K562 (cell line): ENCODE data around the gene SOX8. TPM values are rescaled to one million over a fixed set of nuclear protein-coding genes. Genes with fewer than 3 reads are reported as not detected.

Experiments
- ATAC-seq: fragments of 200-7000 bp; cut with Tn5 transposase; 3 replicates; pipeline ENCODE4 v1.9.1; 2020; ENCODE audit warnings: moderate library complexity
- BruUV-seq: library from RNA; stranded (reverse); fragments of 400-500 nt; replicated peaks from 2 replicates; lab custom pipeline; 2021; lab: Mats Ljungman, UMichigan
- CTCF ChIA-PET: fragments of 300-600 bp; formaldehyde crosslinking; extraction: SDS; loops from one replicate; lab custom pipeline; 2021; ENCODE audit warnings: low intra/inter-chr PET ratio; lab: Yijun Ruan, JAX
- POLR2A ChIA-PET: fragments of 300-600, 350-650 bp; sonication (Branson Sonifier 250); formaldehyde crosslinking; extraction: SDS; loops from one replicate; lab custom pipeline; 2021; ENCODE audit warnings: antibody characterized with exemption, inconsistent platforms; lab: Yijun Ruan, JAX
- DNase-seq, 4 experiments: peaks; one replicate each; pipeline versions ENCODE4 v3.0.0 to v3.0.0-alpha.2; 2011 to 2018; ENCODE audit warnings: low spot score in 3 of 4, mixed read lengths in 3 of 4; ENCODE audit errors: extremely low read depth in 1 of 4
- FAIRE-seq: peaks from 2 replicates; lab custom pipeline; 2011; peaks lifted over from hg19 to GRCh38; lab: Jason Lieb, UNC
- H2AFZ ChIP-seq: 2 replicates; pipeline ENCODE4 v1.6.0; 2011; ENCODE audit warnings: low read depth, low read length, control low read depth, inconsistent platforms
- H3K27ac ChIP-seq: fragments of 200-600 bp; 3 replicates; pipeline ENCODE4 v1.8.0; 2011; ENCODE audit warnings: low read depth, mild to moderate bottlenecking, control low read depth, inconsistent platforms, low read length, moderate library complexity, mixed read lengths; ENCODE audit errors: extremely low read depth
- H3K27me3 ChIP-seq, 2 experiments: fragments of 300-600 bp in 1 of 2; 2 replicates in 1 of 2; 3 replicates in 1 of 2; pipeline versions ENCODE4 v1.6.0 to v1.8.0; 2011; ENCODE audit warnings: inconsistent platforms in 2 of 2, low read length in 2 of 2, mild to moderate bottlenecking in 1 of 2, mixed read lengths in 1 of 2, moderate library complexity in 1 of 2; ENCODE audit not compliant: control insufficient read depth in 2 of 2, insufficient read depth in 2 of 2
- H3K36me3 ChIP-seq: fragments of 300-600 bp; 3 replicates; pipeline ENCODE4 v1.8.0; 2011; ENCODE audit warnings: mild to moderate bottlenecking, low read length, inconsistent platforms; ENCODE audit not compliant: control insufficient read depth, insufficient read depth
- H3K4me1 ChIP-seq, 2 experiments: fragments of 200-600 bp in 1 of 2; replicated peaks in 1 of 2; 2 replicates in 1 of 2; 3 replicates in 1 of 2; pipeline versions ENCODE4 v1.5.1 to v1.8.0; 2011; ENCODE audit warnings: inconsistent platforms in 2 of 2, low read length in 2 of 2, mild to moderate bottlenecking in 1 of 2, mixed read lengths in 1 of 2, moderate library complexity in 1 of 2; ENCODE audit not compliant: control insufficient read depth in 2 of 2, insufficient read depth in 2 of 2
- H3K4me2 ChIP-seq: 2 replicates; pipeline ENCODE4 v1.6.1; 2011; ENCODE audit warnings: low read length, control low read depth, inconsistent platforms, mixed read lengths; ENCODE audit not compliant: insufficient read depth
- H3K4me3 ChIP-seq: fragments of 200-600 bp; sonication (generic), shearing (Covaris generic); 2 replicates; pipeline ENCODE4 v1.5.1; 2016; ENCODE audit warnings: control low read depth, inconsistent platforms
- H3K79me2 ChIP-seq: fragments of 200-600 bp; 3 replicates; pipeline ENCODE4 v1.8.0; 2011; ENCODE audit warnings: low read length, inconsistent platforms; ENCODE audit not compliant: control insufficient read depth, insufficient read depth
- H3K9ac ChIP-seq, 2 experiments: 2 replicates each; pipeline versions ENCODE4 v1.6.0 to v1.6.1; 2011; ENCODE audit warnings: low read depth in 2 of 2, low read length in 2 of 2, control low read depth in 1 of 2, inconsistent platforms in 1 of 2, mild to moderate bottlenecking in 1 of 2, mixed read lengths in 1 of 2; ENCODE audit not compliant: insufficient read depth in 1 of 2
- H3K9me1 ChIP-seq: one replicate; pipeline ENCODE4 v1.6.0; 2011; ENCODE audit warnings: inconsistent platforms, mild to moderate bottlenecking, low read length, moderate library complexity; ENCODE audit not compliant: control insufficient read depth, insufficient read depth
- H3K9me3 ChIP-seq: replicated peaks from 2 replicates; pipeline ENCODE4 v1.5.1; 2011; ENCODE audit warnings: low read depth, low read length, inconsistent platforms; ENCODE audit not compliant: control insufficient read depth, insufficient read depth
- H4K20me1 ChIP-seq: replicated peaks from 2 replicates; pipeline ENCODE4 v1.6.1; 2011; ENCODE audit warnings: low read length, inconsistent platforms, mixed read lengths; ENCODE audit not compliant: control insufficient read depth, insufficient read depth
- HDGF ChIP-seq: fragments of 450-650 bp; IDR thresholded peaks from 2 replicates; pipeline ENCODE4 v1.6.1; 2016
- UBTF ChIP-seq, 2 experiments: IDR thresholded peaks; 2 replicates each; pipeline ENCODE4 v1.6.1; 2012; ENCODE audit warnings: improper control_type of control experiment in 2 of 2, low read depth in 2 of 2, low read length in 2 of 2, borderline replicate concordance in 1 of 2
- WGBS: fragments of 100-300 bp; shearing (Covaris generic); methylation state at CpG from one replicate; pipeline ENCODE4 v1.1.6; 2016; ENCODE audit warnings: low coverage, mixed read lengths; ENCODE audit not compliant: insufficient coverage; ENCODE audit errors: missing lambda C conversion rate; 5-methylcytosine and 5-hydroxymethylcytosine counted together
- in situ Hi-C: fragments of 300-500 bp; cut with MboI; formaldehyde crosslinking; loops from 4 replicates; pipeline ENCODE4 v1.15.0; 2018; ENCODE audit warnings: inconsistent platforms, mixed read lengths
- intact Hi-C: fragments of 100-400 bp; cut with micrococcal nuclease; formaldehyde crosslinking; loops from 2 replicates; pipeline ENCODE4 v1.14.2; 2022
- polyA plus RNA-seq, 8 experiments: library from polyadenylated mRNA; depleted of rRNA in 4 of 8; stranded (reverse) in 5 of 8; unstranded in 3 of 8; fragments of >200 nt; fragmentation: Nextera tagmentation in 2 of 8; fragmentation: Illumina TruSeq in 1 of 8; extraction: Ambion mirVana in 2 of 8; extraction: Trizol in 1 of 8; gene quantifications; 2 replicates each; pipeline versions ENCODE4 v1.2.1 to v1.2.3, GENCODE V29; 2011 to 2014; ENCODE audit warnings: inconsistent platforms in 1 of 8, missing spikeins in 1 of 8
- total RNA-seq, 7 experiments: library from RNA; depleted of rRNA in 6 of 7; stranded (reverse); fragments of >200 nt in 6 of 7; fragmentation: Illumina TruSeq in 2 of 7; extraction: Trizol in 2 of 7; gene quantifications; 2 replicates each; pipeline versions ENCODE4 v1.2.1 to v1.2.3, GENCODE V29; 2011 to 2021; ENCODE audit warnings: low replicate concordance in 1 of 7

SOX8 gene
- total and polyA plus RNA-seq, 9 of the 15 experiments (the other 6 are each of a cell fraction or from before 2014, with no cell fraction given), result 0.07 to 0.15 (median 0.15) TPM; not detected in 6

GRCh38 chr16:1010815-1011214 is 29.2 kb downstream of the SOX8 start:
- no peak overlapping the region for H3K4me3 ChIP-seq
- ChIA-PET CTCF (no interaction called here), POLR2A (interaction anchor here (0.9 kb wide), 1 partner anchor 37 kb away, joined by 4 read pairs; no protein-coding TSS in a partner anchor)
- H3K27ac ChIP-seq, result no peak overlapping the region
- H3K36me3 ChIP-seq, result no peaks in the 10 kb centered on the region
- H3K79me2 ChIP-seq, result no peaks in the 10 kb centered on the region
- no peak overlapping the region for H2AFZ ChIP-seq
- in situ Hi-C loops, result no loop called here
- no peak overlapping the region for H3K4me2 ChIP-seq
- H3K27me3 ChIP-seq, result peaks cover 23 to 86% of the 10 kb centered on the region in 2 experiments; a peak in 4 of 5 replicates
- H4K20me1 ChIP-seq, result peaks cover 22% of the 10 kb centered on the region
- no TSS peak for BruUV-seq
- FAIRE-seq (no peak), DNase-seq (no peak), ATAC-seq (no peak)
- no peaks in the 10 kb centered on the region for H3K9me3 ChIP-seq
- no peaks in the 10 kb centered on the region for H3K9me1 ChIP-seq
- H3K9ac ChIP-seq, result no peak overlapping the region
- intact Hi-C loops, result no loop called here
- peaks cover 0 to 15% of the 10 kb centered on the region in 2 experiments; a peak in 1 of 5 replicates for H3K4me1 ChIP-seq
- WGBS, result 4% methylated on average over 16 of the region's 16 CpGs
- 0 out of 4 replicates have a peak, but pooled peaks of 1 of the 2 experiments have one; percentile 2 for TF ChIP-seq UBTF (IDR thresholded peaks at IDR 0.05; ENCODE audit: borderline replicate concordance in 1 of 2, low read depth in 2 of 2, low read length in 2 of 2)
- TF ChIP-seq HDGF, result no peak
